ENCODE measurements around the gene MIA2. TPM values are rescaled to one million over a fixed set of nuclear protein-coding genes. Genes with fewer than 3 reads are reported as not detected.

MIA2 gene
- total and polyA plus RNA-seq, 9 of the 15 experiments (the other 6 are each of a cell fraction or from before 2014, with no cell fraction given): 6.0 to 21.8 (median 12.8) TPM

GRCh38 chr14:39266871-39267607 lies 33.3 kb downstream of the MIA2 start (continued):
- TF ChIP-seq TCF7L2 (IDR thresholded peaks at IDR 0.05; ENCODE audit: low read depth, low read length): peak; percentile 83
- TF ChIP-seq ZNF695 (CRISPR knock-in tag; IDR thresholded peaks at IDR 0.05): no peak
- no peak; the same call in 1 of the 2 replicates for TF ChIP-seq ZNF592 (IDR thresholded peaks at IDR 0.05)
- no peak for TF ChIP-seq POU5F1 (IDR thresholded peaks at IDR 0.05; ENCODE audit: borderline replicate concordance, low read depth, low read length, partially characterized antibody)
- no peak for TF ChIP-seq ZNF408 (CRISPR knock-in tag; IDR thresholded peaks at IDR 0.05; ENCODE audit: low read depth)
- TF ChIP-seq ZNF274 (IDR thresholded peaks at IDR 0.05; ENCODE audit: borderline replicate concordance, low read depth, low read length): no peak
- peak; percentile 62 for TF ChIP-seq POLR2H (tag; IDR thresholded peaks at IDR 0.05; ENCODE audit: low read depth)
- TF ChIP-seq NR0B1 (IDR thresholded peaks at IDR 0.05; ENCODE audit: partially characterized antibody): no peak
- TF ChIP-seq CREB5 (CRISPR knock-in tag; IDR thresholded peaks at IDR 0.05): no peak
- TF ChIP-seq ZNF780A (CRISPR knock-in tag; IDR thresholded peaks at IDR 0.05): no peak
- no peak for TF ChIP-seq ZC3H4 (CRISPR knock-in tag; IDR thresholded peaks at IDR 0.05; ENCODE audit: borderline replicate concordance)
- no peak for TF ChIP-seq BDP1 (IDR thresholded peaks at IDR 0.05; ENCODE audit: insufficient read depth, insufficient read length)
- TF ChIP-seq ZNF57 (CRISPR knock-in tag; IDR thresholded peaks at IDR 0.05): no peak
- TF ChIP-seq YBX1 (IDR thresholded peaks at IDR 0.05): no peak
- TF ChIP-seq HMGN3 (IDR thresholded peaks at IDR 0.05; ENCODE audit: borderline replicate concordance, extremely low read depth, insufficient read length, low read depth, low read length): no peak
- TF ChIP-seq ZFX (CRISPR knock-in tag; IDR thresholded peaks at IDR 0.05): peak; percentile 87
- TF ChIP-seq STAG1 (CRISPR knock-in tag; IDR thresholded peaks at IDR 0.05; ENCODE audit: borderline replicate concordance): no peak
- TF ChIP-seq, protein P1, sequence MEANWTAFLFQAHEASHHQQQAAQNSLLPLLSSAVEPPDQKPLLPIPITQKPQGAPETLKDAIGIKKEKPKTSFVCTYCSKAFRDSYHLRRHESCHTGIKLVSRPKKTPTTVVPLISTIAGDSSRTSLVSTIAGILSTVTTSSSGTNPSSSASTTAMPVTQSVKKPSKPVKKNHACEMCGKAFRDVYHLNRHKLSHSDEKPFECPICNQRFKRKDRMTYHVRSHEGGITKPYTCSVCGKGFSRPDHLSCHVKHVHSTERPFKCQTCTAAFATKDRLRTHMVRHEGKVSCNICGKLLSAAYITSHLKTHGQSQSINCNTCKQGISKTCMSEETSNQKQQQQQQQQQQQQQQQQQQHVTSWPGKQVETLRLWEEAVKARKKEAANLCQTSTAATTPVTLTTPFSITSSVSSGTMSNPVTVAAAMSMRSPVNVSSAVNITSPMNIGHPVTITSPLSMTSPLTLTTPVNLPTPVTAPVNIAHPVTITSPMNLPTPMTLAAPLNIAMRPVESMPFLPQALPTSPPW (CRISPR knock-in tag; IDR thresholded peaks at IDR 0.05): peak; percentile 42
- TF ChIP-seq ZNF75A (CRISPR knock-in tag; IDR thresholded peaks at IDR 0.05): no peak
- TF ChIP-seq ZNF165 (CRISPR knock-in tag; IDR thresholded peaks at IDR 0.05; ENCODE audit: borderline replicate concordance): no peak
